Left lung (tissue), 10 donors: ENCODE results near the gene MAGEB4. TPM values are rescaled to one million over a fixed set of nuclear protein-coding genes. Genes with fewer than 3 reads are reported as not detected.

Experiments used
- ATAC-seq: fragments of 200-7000 bp; cut with Tn5 transposase; one replicate; pipeline ENCODE4 v1.9.1; 2020; ENCODE audit warnings: moderate library complexity
- DNase-seq, 4 donors: peaks; one replicate each; pipeline ENCODE4 v3.0.0-alpha.2; 2013 to 2020
- H3K27ac ChIP-seq, 2 donors: fragments of 200-600 bp; sonication (generic) in 1 of 2; one replicate each; pipeline versions ENCODE4 v1.5.0 to v1.8.0; 2020 to 2021
- H3K27me3 ChIP-seq, 2 donors: fragments of 200-600 bp; sonication (generic) in 1 of 2; one replicate each; pipeline versions ENCODE4 v1.5.0 to v1.8.0; 2020 to 2021
- H3K36me3 ChIP-seq, 2 donors: fragments of 200-600 bp; sonication (generic) in 1 of 2; one replicate each; pipeline versions ENCODE4 v1.5.0 to v1.8.0; 2020 to 2021
- H3K4me1 ChIP-seq, 2 donors: fragments of 200-600 bp; one replicate each; pipeline ENCODE4 v1.8.0; 2021
- H3K4me3 ChIP-seq, 2 donors: fragments of 200-600 bp; sonication (generic) in 1 of 2; one replicate each; pipeline versions ENCODE4 v1.5.0 to v1.8.0; 2020 to 2021; ENCODE audit warnings: mild to moderate bottlenecking in 1 of 2
- H3K9me3 ChIP-seq, 2 donors: fragments of 200-600 bp; sonication (generic) in 1 of 2; one replicate each; pipeline versions ENCODE4 v1.5.0 to v1.8.0; 2020 to 2021
- intact Hi-C, 2 donors: fragments of 100-400 bp; cut with DNase I; formaldehyde crosslinking; loops; one replicate each; pipeline versions ENCODE4 v1.11.2 to v1.14.2; 2022
- polyA plus RNA-seq, 6 donors: library from polyadenylated mRNA; unstranded; fragments of 120-200 nt; gene quantifications; one replicate each; pipeline ENCODE4 v1.2.1, GENCODE V29; 2013; ENCODE audit not compliant: insufficient read length in 6 of 6
- total RNA-seq, 2 donors: library from RNA; stranded (reverse); fragmentation: NEBNext Ultra II Directional; extraction: Animal tissue kit (Norgen Biotek cat#: 25700); gene quantifications; one replicate each; pipeline ENCODE4 v1.2.1, GENCODE V29; 2021
- TF ChIP-seq, protein P1 (sequence below), 2 donors: fragments of 200-600 bp; sonication (generic) in 1 of 2; IDR thresholded peaks; one replicate each; pipeline versions ENCODE4 v1.5.0 to v1.8.0; 2021; ENCODE audit warnings: antibody characterized with exemption in 2 of 2
- donor health status: DM: no; HTN: yes; CAD: no.
- donor health status: DM: no; HTN: no; CAD: no.

MAGEB4 gene
- total and polyA plus RNA-seq, 8 donors: not detected

DNA sequence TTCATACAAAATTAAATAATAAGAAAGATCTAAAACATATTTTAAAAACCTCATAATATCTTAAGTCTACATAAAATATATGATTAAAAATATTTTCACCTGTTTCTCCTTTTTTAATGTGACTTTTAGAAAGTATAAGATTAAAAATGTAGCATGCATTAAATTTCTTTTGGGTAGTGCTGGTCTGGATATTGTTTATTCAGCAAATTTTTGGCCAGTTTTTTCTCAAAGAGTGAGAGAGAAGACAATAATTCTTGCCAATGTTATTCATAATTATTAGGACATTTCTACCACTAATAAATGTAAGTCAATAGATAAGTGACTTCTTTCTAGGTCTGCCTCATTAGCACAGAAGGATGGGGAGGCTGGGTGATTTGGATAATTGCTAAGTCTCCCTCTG, 19.2 kb downstream of the MAGEB4 start:
- no peak overlapping the region for H3K27ac ChIP-seq
- no peaks in the 10 kb centered on the region for H3K36me3 ChIP-seq
- H3K4me1 ChIP-seq: no peaks in the 10 kb centered on the region
- no peaks in the 10 kb centered on the region for H3K27me3 ChIP-seq
- no peak overlapping the region for H3K4me3 ChIP-seq
- DNase-seq (no peak), ATAC-seq (no peak)
- H3K9me3 ChIP-seq: no peaks in the 10 kb centered on the region
- intact Hi-C loops: no loop called here
- TF ChIP-seq, protein P1, sequence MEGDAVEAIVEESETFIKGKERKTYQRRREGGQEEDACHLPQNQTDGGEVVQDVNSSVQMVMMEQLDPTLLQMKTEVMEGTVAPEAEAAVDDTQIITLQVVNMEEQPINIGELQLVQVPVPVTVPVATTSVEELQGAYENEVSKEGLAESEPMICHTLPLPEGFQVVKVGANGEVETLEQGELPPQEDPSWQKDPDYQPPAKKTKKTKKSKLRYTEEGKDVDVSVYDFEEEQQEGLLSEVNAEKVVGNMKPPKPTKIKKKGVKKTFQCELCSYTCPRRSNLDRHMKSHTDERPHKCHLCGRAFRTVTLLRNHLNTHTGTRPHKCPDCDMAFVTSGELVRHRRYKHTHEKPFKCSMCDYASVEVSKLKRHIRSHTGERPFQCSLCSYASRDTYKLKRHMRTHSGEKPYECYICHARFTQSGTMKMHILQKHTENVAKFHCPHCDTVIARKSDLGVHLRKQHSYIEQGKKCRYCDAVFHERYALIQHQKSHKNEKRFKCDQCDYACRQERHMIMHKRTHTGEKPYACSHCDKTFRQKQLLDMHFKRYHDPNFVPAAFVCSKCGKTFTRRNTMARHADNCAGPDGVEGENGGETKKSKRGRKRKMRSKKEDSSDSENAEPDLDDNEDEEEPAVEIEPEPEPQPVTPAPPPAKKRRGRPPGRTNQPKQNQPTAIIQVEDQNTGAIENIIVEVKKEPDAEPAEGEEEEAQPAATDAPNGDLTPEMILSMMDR (IDR thresholded peaks at IDR 0.05): no peak

DNA sequence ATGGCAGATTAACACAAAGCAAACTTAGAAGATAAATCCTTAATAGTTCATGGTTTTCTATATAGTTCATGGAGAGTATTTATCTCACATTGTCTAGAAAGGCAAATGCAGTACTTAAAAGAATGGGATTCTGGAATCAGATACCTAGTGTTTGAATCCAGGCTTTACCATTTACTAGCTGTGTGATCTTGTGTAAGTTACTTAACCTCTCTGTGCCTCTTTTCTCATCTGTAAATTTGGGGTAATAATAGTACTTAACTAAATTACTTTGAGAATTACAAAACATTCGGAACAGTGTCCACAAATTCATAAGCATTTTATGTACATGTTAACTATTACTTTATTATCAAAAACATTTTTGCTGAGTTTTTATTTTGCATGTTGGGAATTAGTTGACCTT, 21.0 kb downstream of the MAGEB4 start:
- intact Hi-C loops: no loop called here
- Histone ChIP-seq H3K27me3 (no peaks in the 10 kb centered on the region), H3K4me1 (no peaks in the 10 kb centered on the region), H3K27ac (no peak overlapping the region), H3K36me3 (no peaks in the 10 kb centered on the region), H3K9me3 (no peaks in the 10 kb centered on the region), H3K4me3 (no peak overlapping the region)
- DNase-seq (no peak), ATAC-seq (no peak)
- TF ChIP-seq, protein P1 (IDR thresholded peaks at IDR 0.05): no peak

DNA sequence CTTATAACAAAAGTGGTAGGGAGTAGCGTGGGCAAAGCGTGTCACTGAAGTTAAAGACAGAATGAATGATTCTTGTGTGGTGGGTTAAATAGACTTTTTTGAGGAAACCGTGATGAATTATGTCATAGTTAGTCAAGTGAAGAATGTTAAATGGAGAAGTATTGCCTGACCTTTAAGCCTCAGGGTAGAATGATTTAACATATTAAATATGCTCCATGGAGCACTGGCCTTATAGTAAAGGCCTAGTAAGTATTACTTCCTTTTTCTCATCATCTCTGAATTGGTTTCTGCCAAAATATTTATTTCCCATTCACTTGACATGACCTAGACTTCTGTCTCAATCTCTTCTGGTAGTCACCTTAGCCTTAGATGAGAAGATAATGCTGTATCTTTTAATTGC, 28.8 kb downstream of the MAGEB4 start:
- Histone ChIP-seq H3K27me3 (no peaks in the 10 kb centered on the region), H3K36me3 (no peaks in the 10 kb centered on the region), H3K4me1 (no peaks in the 10 kb centered on the region), H3K4me3 (no peak overlapping the region), H3K27ac (no peak overlapping the region), H3K9me3 (no peaks in the 10 kb centered on the region)
- TF ChIP-seq, protein P1 (IDR thresholded peaks at IDR 0.05): no peak
- DNase-seq (no peak), ATAC-seq (no peak)
- intact Hi-C loops: loop anchor here in 1 of 2 donors (10.0 kb wide), 1 partner anchor 234 kb away; no protein-coding TSS in a partner anchor

DNA sequence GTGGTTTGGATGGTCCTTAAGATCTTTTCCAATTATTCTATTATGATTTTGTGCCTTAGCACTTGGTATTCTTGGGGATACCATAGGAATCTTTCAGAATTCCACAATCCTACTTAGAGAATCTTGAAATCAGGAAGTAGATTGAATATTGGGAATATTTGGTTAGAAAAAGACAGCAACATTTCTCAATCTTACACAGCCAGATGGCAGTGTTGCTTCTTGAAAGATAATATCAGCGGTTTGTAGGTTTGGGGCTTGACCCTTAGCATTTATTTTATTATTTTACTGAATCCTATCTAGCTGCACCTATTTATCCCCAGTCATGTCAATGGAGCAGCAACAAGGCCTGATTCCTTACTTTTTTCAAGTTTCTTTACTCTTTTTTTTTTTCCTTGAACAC, 33.7 kb downstream of the MAGEB4 start:
- Histone ChIP-seq H3K27me3 (no peaks in the 10 kb centered on the region), H3K36me3 (no peaks in the 10 kb centered on the region), H3K9me3 (no peaks in the 10 kb centered on the region), H3K4me1 (no peaks in the 10 kb centered on the region), H3K4me3 (no peak overlapping the region), H3K27ac (no peak overlapping the region)
- intact Hi-C loops: loop anchor here in 1 of 2 donors (10.0 kb wide), 1 partner anchor 229 kb away; no protein-coding TSS in a partner anchor
- TF ChIP-seq, protein P1 (IDR thresholded peaks at IDR 0.05): no peak
- DNase-seq (no peak), ATAC-seq (no peak)

GRCh38 chrX:30278365-30278764, 36.6 kb downstream of the MAGEB4 start:
- Histone ChIP-seq H3K27ac (no peak overlapping the region), H3K4me3 (no peak overlapping the region), H3K36me3 (no peaks in the 10 kb centered on the region), H3K9me3 (no peaks in the 10 kb centered on the region), H3K27me3 (no peaks in the 10 kb centered on the region), H3K4me1 (no peaks in the 10 kb centered on the region)
- ATAC-seq (no peak), DNase-seq (no peak)
- intact Hi-C loops: loop anchor here in 1 of 2 donors (10.0 kb wide), 1 partner anchor 226 kb away; no protein-coding TSS in a partner anchor
- TF ChIP-seq, protein P1 (IDR thresholded peaks at IDR 0.05): no peak
